ENCODE results near the gene MCC.

DNA sequence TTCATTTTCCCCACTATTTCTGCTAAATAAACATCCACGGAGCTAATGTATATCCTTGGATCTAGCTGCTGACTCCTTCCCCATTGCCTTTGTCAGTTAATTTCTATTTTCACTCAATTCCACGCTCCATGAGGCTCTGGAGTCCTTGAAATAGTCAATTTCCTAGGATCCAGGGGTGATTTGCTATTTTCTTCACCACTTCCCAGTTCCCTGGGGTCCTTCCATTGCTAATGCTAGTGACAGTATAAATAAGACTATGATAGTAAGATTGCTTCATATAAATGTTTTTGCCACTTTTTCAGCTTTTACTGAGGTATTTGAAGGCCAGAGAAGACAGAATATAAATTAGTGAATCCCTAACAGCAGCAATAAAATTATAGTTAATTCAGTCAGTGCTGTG is 66.6 kb downstream of the MCC start:
- TF ChIP-seq, protein P1, sequence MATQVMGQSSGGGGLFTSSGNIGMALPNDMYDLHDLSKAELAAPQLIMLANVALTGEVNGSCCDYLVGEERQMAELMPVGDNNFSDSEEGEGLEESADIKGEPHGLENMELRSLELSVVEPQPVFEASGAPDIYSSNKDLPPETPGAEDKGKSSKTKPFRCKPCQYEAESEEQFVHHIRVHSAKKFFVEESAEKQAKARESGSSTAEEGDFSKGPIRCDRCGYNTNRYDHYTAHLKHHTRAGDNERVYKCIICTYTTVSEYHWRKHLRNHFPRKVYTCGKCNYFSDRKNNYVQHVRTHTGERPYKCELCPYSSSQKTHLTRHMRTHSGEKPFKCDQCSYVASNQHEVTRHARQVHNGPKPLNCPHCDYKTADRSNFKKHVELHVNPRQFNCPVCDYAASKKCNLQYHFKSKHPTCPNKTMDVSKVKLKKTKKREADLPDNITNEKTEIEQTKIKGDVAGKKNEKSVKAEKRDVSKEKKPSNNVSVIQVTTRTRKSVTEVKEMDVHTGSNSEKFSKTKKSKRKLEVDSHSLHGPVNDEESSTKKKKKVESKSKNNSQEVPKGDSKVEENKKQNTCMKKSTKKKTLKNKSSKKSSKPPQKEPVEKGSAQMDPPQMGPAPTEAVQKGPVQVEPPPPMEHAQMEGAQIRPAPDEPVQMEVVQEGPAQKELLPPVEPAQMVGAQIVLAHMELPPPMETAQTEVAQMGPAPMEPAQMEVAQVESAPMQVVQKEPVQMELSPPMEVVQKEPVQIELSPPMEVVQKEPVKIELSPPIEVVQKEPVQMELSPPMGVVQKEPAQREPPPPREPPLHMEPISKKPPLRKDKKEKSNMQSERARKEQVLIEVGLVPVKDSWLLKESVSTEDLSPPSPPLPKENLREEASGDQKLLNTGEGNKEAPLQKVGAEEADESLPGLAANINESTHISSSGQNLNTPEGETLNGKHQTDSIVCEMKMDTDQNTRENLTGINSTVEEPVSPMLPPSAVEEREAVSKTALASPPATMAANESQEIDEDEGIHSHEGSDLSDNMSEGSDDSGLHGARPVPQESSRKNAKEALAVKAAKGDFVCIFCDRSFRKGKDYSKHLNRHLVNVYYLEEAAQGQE (IDR thresholded peaks at IDR 0.05; ENCODE audit: insufficient read depth in 1 of 2, low read depth in 2 of 2, low read length in 2 of 2) = no peak
- TF ChIP-seq TAF1 (IDR thresholded peaks at IDR 0.05; ENCODE audit: borderline replicate concordance, insufficient read depth, low read length) (no peak), POLR2AphosphoS5 (IDR thresholded peaks at IDR 0.05; ENCODE audit: low read depth, low read length) (no peak), SIN3A (IDR thresholded peaks at IDR 0.05; ENCODE audit: borderline replicate concordance, insufficient read depth, low read length) (no peak), FOXP2 (optimal IDR thresholded peaks at IDR 0.05; ENCODE audit: borderline replicate concordance, extremely low read depth, extremely low read length, insufficient read depth) (no peak)
